A549 treated with AZD2906 at 1 μM for 4 hours (cell line): ENCODE measurements around the gene GRPR. TPM values are rescaled to one million over a fixed set of nuclear protein-coding genes. Genes with fewer than 3 reads are reported as not detected.

Experiments
- total RNA-seq: library from RNA; stranded (reverse); fragments of 200-300 nt; extraction: Qiagen RNA extraction; gene quantifications from 5 replicates; pipeline ENCODE4 v1.2.3, GENCODE V29; 2022

GRPR gene
- total RNA-seq: 0.03 to 0.05 TPM in 2 of 5 replicates, not detected in the others

DNA sequence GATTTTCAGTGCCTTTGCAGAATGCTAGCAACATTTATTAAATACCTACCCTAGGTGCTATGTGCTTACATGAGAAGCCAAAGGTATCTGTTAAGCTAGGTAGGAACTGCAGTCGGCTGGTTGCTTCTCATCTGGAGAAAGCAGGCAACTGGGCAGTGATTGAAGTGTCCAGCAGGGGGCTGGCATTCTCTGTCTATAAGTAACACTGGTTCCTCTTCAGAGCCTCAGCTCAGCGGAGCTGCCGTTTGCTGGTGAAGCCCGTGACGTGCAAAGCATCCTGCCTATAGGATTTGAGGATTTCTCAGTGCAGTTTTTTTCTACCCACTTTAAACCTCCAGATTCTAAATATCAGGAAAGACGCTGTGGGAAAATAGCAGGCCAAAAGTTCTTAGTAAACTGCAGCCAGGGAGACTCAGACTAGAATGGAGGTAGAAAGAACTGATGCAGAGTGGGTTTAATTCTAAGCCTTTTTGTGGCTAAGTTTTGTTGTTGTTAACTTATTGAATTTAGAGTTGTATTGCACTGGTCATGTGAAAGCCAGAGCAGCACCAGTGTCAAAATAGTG is at the start of gene GRPR:
Gene GRPR (plus strand): TSS at position 344 of the 565 bp plus-strand sequence. CDS start 389 bp downstream, outside the sequence.

GRCh38 chrX:16167181-16167580 is 43.8 kb downstream of the GRPR start, which contains the start of gene MAGEB17:
MAGEB17 (plus strand) TSS chrX:16167481; CDS start chrX:16170383, 2,902 bp downstream.

Other genes with a start within 250 kb of the GRPR start
- gene MAGEB17, start 43.9 kb downstream of the GRPR start, total RNA-seq: not detected in 5 replicates